G401.6 (cell line): ENCODE data around the gene NINL.

Experiments
- FAIRE-seq: peaks from 2 replicates; lab custom pipeline; 2012; peaks lifted over from hg19 to GRCh38; lab: Jason Lieb, UNC

The NINL gene

DNA sequence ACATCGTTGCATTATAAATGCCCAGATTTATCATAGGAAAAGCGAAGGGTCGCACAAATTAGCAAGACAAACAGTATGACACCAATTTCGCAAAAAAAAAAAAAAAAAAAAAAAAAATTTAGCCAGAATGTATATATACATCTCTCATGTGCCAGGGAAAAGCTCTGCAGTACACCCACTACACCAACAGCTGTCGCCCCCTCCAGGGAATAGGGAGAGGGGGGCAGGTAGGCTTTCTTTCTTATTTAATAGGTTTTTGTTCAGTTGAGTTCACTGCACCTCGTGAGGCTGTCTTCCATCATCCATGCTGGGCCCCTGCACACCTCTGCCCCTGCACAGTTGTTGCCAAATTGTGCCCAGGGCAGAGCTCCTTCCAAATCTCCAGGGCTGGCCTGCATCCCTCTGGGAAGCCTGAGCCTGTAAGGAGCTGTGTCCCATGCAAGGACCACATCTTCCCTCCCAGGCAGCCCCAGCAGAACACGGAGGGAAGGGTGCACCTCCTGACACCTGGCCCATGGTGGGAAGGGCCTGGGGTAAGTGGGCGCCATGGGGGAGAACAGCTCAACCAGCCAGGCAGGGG lies 85.4 kb downstream of the NINL start:
- FAIRE-seq = no peak

DNA sequence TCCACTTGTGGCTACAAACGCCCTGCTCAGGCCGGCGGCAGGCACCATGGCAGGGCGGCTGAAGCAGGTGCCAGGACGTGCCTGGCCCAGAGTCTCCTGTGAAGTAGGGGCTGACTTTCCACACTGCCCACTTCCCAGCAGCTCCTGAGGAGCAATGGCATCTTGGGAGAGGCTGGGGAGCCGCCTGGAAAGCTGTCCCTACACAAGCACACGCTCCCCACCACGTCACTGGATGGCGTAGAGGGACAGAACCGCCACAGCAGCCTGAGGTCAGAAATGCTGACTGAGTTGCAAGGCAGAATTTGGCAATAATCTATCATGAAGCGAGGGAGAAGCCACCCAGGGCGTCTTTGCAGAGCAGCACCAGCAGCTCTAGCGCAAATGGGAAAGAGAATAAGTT lies 86.3 kb downstream of the NINL start:
- no peak for FAIRE-seq

DNA sequence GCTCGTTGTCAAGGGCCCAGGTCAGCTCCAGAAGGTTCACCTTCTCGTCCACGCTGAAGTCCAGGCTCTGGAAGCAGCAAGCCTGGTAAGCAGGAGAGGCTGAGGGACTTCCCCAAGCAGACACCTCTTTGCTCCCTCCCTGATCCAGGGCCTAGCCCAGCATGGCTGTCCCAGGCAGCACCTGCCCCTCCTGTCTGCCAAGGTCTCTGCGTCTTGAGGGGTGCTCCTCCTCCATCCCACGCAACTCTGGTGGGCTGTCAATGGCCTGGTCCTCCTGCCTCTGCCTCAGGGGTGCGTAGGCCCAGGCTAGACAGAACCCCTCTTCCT lies 87.1 kb downstream of the NINL start:
- no peak for FAIRE-seq

DNA sequence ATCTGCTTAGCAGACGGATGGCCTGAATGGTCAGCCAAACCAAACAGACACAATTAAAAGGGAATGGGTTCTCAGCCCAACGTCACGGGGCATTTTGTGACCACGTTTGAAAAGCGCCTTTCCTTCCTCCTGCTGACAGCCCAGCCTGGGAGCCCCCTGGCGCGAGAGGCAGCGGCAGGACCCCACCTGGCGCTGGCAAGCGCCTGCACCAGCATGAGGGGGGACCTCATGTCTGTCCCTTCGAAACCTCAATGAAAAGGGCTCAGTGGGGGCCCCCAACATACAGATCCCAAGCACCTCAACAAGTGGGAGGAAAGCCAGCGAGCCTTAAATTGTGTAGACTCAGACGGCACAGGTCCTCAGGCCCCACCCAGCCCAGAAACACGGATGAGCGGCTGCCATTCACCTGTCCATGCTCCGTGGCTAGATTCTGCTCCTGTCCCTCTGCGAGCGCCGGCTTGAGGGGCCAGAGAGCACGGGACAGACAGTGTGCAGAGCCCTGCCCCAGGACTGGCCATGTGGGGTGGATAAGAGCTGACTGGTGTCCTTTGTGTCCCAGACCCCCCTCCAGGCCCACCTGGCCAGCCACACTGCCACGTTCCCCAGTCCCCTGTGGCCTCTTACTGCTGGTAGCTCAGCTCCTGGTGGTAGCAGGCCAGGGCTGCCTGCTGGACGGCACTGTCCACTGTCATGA lies 87.6 kb downstream of the NINL start:
- no peak for FAIRE-seq

DNA sequence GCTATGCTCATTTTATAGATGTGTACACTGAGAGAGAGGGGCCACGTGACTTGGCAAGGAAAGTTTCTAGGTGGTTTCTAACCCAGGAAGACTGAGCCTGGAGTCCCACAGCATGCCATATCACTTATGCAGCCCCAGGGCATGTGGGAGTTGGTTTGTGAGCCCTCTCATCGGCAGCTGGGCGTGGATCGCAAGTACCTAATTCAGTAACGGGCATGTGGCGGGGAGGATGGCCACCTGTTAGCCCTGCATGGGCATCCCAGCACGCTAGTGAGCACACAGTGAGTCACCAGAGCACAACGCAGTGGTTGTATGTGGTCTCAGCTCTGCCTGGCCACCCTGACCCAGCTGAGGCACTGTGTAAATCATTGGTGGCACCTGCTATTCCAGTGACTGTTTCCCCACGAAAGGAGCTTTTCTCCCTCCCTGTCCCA lies 88.3 kb downstream of the NINL start:
- FAIRE-seq = no peak

DNA sequence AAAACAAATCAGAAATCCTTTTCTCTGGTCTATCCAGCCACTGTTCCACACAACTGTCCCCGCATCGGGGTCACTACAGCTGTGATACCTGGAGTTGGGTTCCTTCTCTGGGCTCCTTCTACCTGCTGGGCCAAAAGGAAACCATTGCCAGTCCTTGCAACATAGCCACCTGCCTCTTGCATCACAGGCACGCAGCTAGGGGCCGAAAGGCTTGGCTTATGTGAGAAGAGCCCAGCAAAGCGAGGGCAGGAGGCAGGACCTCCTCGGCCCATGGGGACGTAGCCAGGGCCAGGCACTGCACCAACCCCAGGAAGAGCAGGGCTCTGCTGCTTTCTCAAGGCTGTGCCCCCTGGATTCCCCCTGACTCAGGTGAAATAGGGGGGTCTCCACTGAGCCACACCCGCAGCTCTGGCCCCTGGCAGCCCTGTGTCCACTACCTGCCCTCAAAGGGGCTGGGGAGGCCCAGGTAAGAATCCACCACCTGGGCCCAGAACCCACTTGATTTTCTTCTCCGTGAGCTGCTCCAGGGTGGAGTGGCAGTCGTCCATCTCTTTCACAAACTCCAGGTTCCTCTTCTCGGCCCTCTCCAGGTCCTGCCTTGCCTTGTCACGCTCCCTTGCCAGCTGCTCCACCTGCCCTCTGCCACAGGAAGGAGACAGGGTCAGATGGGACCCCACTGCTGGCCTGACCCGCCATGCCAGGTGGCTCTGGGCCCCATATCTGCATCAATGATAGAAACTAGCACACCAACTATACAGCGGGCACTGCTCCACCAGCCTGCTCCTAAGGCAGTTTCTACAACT lies 89.0 kb downstream of the NINL start:
- FAIRE-seq = no peak

DNA sequence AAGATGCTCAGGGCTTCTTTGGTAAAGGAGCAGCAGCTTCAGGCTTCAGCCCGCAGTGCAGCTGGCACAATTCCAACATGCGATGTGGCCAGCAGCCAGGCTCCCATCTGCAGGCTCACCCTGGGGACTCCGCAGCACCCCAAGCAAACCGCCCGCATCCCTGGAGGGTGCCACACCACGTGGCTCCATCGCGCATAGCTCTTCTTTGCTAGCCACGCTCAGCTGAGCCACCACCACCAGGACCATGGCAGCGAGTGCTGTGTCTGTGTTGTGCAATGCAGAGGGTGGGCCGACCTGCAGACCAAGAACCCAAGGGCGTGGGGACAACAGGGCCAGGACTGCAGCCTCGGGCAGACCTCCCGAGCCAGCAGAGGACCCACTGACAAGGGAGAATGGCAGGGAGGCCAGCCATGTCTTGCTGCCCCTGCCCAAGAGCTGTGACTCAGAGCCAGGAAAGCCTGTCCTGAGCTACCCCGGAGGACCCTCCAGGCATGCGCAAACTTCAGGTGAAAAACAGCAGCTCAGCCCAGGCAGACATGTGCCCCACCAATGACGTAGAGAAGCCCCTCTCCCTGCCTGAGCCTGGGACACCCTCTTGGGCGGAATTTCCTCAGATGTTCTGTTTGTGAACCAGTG lies 90.0 kb downstream of the NINL start:
- no peak for FAIRE-seq

DNA sequence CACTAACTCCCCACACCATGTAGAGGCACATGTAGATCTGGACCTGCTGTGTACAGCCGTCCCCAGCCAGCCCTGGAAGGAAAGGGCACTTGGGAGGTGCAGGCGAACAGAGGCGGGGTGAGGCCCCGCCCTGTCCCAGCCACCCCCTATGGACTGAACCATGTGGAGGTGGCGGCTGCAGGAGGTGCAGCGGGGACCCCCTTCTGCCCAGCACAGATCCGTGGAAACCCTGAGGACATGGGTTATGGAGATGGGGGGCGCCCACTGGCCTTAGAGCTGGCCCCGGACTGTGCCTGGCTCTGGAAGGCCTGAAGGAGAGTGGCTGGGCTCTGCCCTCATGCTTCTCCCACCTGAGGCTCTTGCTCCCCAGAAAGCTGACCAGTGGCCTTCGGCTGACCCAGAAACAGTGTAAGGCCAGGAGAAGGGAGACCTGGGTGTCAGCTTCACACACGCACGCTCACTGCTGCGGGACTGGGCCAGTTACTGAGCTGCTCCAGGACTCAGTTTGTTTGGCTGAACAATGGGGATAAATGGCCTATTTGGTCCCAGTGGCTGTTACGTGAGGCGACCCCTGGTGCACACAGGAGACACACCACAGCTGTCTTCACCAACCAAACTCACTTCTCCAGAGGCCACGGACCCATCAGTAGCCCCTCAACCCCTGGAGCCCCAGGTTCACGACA lies 90.7 kb downstream of the NINL start:
- FAIRE-seq = no peak

DNA sequence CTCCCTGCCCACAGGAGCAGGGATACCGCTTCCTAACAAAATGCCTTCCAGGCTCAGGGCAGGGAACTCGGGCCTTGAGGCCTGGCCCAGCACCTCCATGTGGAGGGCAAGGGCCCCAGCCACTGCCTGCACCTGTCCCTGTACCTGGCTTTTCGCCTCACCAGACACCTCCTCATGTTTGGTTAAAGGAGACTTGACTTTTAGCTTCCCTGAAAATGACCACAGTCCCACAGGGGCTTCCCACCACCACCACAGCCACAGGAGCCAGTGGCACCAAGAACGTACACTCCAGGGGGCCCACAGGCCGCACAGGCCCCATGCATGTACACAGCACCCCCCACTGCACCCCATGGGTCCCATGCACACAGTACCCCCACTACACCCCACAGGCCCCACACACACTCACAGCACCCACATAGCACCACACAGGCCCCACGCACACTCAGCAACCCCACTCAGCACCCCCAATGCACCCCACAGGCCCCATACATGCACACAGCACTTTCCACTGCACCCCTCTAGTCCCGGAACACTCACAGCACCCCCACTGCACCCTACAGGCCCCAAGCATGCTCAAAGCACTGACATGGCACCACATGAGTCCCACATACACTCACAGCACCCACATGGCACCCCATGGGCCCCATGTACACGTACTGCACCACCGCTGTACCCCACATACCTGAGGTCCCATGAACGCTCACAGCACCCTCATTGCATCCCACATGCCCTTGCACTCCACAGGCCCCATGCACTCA lies 91.4 kb downstream of the NINL start:
- no peak for FAIRE-seq

DNA sequence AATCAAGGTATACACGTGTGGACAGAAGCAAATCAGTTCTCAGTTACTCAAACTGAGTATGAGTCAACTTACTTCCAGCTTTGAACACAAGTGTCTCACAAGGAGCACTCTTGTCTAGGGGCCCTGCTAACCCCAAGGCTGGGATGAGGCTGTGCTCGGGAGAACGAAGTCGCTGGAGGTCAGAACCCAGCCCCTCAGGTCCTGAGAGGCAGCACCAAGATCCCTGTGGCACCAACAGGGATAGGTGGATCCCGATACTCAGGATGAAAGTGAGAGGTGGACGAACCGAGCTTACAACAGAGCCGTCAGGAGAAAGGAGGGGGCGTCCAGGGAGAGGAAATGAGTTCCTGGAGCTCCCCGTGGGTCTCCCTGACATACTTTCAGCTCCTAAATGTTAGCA lies 92.2 kb downstream of the NINL start:
- FAIRE-seq = no peak

DNA sequence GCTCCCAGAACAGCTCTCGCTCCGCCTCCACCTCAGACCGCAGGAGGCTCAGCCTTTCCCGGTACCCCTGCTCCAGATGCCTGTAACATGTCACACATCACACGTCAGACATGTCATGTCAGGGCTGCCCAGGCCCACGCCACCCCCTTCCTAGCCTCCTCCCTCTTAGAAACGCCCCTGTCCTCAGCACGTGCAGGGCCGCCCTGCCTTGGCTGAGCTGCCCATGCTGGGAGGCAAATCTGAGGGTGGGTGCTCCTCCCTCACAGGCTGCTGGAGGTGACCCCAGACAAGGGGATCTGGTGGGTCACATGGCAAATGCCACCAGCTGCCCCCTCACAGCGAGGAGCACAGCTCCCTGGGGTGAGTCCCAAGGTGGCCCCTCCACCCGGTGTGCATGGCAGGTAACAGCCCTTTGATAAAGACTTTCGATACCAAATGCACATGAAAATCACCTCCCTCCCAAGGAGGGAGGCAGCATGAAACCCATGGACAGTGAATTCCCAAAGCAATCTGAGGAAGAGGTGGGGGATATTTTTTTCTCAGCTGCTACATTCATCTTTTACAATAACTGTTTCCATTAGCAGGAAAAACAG lies 93.8 kb downstream of the NINL start:
- FAIRE-seq = no peak

DNA sequence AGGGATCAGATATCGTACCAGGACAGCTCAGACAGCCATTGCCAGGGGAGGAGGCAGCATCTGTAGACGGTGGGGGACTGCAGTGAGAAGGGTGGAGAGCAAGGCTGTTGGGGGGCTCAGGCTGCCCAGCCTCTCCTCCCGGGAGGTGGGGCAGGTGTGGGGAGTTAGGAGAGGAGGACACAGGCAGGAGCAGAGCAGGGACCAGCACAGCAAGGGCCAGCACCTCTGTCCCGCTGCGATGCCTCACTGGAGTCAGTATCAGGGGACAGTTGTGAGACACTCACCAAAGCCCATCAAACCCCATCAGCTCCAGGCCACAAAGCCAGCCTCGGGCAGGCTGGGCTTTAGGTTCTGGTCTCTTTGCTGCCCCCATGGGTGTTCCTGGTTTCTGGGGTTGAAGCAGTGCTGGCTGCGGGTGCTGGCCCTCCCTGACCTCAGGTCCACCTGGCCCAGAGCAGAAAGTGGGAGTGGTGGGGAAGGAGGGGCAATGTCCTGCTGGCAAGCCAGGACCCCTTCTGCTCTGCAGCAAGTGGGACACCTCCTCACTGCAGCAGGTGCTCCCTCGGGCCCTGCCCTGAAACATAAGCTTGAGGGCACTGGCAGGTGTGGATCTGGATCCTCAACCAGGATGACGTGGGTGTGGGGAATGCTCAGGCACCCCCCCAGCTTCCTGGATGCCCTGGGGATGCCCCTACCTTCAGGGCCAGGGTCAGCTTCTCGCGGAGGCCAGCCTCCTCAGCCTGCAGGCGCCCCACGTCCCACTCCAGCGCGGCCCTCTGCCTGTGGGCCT lies 94.5 kb downstream of the NINL start:
- no peak for FAIRE-seq

DNA sequence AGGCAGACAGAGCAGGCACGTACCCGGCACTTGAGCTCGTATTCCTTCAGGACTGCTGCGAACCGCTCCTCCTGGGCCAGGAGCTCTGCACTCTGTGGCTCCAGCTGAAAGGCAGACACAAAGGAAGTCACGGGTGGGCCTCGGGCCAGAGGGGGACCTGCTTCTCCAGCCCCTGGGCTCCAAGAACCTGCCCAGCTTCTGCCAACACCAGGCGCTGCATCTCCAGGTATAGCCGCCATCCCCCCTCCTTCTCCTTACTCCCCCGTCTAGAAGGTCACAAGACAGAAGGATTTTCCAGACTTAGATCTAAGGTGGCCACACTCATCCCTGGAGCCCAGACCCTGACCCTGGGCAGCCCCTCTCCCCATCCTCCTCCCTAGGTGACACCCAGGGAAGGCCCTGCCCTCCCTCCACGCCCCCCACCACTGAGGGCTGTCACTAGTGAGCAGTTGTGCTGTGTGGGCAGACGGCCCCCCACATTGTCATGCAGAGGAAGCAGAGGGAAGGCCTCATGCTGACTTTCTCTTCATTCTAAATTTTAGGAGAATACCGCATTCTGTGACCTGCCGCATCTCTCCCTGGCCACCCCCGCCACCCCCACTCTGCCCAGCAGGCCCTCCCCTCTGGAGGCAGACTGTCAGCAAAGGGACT lies 96.0 kb downstream of the NINL start:
- no peak for FAIRE-seq

DNA sequence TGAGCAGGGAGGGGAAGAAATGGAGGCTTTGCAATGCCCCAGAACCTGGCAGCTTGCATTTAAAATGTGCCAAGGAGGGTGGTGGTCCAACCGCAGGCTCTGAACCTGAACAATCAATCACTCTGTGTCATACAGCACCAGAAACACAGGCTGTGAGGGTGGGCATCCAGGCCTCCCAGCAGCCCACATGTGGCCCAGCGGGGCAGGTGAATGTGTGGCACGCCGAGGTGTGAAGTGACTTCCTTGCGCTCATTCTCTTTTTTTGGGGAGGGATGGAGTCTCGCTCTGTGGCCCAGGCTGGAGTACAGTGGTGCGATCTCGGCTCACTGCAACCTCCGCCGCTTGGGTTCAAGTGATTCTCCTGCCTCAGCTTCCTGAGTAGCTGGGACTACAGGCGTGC lies 97.4 kb downstream of the NINL start:
- FAIRE-seq = no peak

DNA sequence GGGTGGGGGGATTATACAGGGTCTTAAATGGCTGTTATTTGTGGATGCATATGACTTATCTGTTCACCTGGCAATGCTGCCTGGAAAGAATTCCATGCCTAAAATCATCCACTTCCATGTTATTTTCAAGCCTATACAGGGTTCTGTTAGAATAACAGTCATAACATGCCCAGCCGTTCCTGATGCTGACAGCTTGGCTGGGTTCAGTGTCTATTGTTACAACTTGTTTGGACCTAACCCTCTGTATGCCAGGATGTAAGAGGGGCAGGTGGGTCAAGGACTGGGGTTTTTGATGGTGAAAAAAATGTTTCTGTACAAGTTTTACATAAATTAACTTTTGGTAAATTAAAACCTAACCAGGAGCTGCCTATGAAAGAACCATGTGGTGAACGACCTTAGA lies 98.0 kb downstream of the NINL start:
- FAIRE-seq = no peak

DNA sequence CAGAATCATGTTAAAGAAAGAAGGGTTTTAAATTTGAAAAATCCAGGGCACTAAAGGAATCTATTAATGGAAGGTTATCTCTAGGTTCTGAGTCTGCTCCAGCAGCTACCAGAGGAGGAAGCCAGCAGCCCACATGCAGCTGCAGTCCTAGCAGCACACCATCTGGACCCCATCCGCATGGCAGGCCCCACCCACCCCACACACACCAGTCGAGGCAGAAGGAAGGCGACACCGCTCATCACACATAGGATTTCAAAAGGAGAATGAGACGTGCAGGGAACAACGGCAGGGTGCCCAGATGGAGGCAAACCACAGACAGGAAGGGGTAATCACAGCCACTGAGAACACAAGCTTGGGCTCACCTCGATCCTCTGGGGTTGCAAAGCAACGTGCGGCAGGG lies 99.0 kb downstream of the NINL start:
- no peak for FAIRE-seq

DNA sequence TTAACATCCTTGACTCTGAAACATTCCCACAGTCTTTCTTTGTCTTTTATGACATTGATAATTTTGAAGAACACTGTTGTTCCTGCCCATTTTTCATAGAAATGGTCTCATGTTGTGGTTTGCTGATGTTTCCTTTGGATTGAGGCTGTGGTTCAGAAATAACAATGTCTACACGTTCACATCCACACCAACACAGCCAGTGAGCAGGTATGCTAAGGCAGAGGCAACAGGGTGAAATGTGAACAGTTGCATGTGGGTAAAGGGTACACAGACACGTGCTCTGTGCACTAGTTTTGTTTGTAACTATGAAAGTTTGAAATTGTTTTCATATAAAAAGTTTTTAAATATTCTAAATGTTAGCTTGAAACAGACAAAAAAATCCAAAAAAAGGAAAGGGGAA lies 99.5 kb downstream of the NINL start:
- no peak for FAIRE-seq

DNA sequence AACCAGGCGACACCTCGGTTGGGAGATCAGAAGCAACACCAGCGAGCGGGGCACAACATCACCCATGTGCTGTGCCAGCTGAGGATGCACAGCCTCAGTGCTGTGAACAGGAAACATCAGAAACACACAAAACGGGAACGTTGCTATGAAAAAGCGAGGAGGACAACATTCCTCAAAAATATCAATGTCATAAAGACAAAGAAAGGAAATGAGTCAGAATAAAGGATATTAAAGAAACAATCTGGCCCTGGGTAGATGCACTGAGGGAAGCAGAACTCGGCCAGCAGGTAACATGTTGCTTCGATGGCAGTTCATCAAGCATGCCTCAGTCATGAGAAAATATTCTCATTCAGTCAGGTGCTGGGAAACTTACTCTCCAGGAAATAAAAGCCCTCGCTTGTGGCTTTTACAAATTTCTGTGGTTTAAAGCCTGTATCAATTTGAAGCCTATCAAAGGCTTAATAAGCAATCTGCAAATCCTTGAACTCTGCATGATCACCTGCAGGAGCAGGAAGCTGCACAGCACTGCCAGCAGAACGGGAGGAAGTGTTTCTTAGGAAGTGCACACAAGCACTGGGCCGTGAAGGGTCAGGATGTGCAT lies 100.3 kb downstream of the NINL start:
- FAIRE-seq = no peak

DNA sequence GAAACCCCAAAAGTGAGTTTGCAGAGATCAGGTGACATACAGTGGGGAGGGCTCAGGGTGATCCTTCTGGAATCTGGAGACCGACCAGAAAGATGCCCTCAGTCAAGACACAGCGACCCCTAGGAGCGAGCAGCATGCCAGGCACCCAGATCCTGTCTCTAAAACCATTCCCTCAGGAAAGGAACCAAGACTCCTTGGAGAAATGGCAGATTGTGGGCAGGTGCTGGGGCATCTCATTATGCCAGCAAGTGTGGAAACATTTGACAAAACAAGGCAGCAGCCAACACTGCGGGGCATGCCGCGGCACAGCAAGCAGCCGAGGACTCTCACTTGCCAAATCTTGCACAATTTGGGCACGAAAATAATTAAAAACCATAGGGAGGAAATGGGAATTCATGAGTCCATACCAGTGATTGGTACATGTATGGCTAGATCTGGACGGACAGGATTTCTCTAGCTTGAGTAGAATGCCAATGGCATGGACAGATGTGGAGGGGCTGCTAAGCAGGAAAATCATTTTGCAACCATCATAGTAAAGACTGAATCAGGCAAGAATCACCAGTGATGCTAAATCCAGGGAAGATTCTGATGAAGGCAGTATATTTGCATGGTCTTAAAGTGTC lies 101.0 kb downstream of the NINL start:
- FAIRE-seq = no peak
